ENCODE data around the gene ZNF584. TPM values are rescaled to one million over a fixed set of nuclear protein-coding genes. Genes with fewer than 3 reads are reported as not detected.

The ZNF584 gene
- total RNA-seq, 2 donors from 2014 or later, result 5.9 to 8.5 TPM

- Histone ChIP-seq H3K9me3 (no peaks in the 10 kb centered on the region), H3K36me3 (peaks cover 8% of the 10 kb centered on the region), H3K4me3 (no peak overlapping the region), H3K4me1 (peaks cover 8% of the 10 kb centered on the region), H3K9ac (ENCODE audit: low read depth in 2 of 2, low read length in 2 of 2) (no peak overlapping the region), H3K27me3 (peaks cover 23% of the 10 kb centered on the region), H3K27ac (no peak overlapping the region)
- TF ChIP-seq, protein P1, sequence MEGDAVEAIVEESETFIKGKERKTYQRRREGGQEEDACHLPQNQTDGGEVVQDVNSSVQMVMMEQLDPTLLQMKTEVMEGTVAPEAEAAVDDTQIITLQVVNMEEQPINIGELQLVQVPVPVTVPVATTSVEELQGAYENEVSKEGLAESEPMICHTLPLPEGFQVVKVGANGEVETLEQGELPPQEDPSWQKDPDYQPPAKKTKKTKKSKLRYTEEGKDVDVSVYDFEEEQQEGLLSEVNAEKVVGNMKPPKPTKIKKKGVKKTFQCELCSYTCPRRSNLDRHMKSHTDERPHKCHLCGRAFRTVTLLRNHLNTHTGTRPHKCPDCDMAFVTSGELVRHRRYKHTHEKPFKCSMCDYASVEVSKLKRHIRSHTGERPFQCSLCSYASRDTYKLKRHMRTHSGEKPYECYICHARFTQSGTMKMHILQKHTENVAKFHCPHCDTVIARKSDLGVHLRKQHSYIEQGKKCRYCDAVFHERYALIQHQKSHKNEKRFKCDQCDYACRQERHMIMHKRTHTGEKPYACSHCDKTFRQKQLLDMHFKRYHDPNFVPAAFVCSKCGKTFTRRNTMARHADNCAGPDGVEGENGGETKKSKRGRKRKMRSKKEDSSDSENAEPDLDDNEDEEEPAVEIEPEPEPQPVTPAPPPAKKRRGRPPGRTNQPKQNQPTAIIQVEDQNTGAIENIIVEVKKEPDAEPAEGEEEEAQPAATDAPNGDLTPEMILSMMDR (IDR thresholded peaks at IDR 0.05), result no peak
- no peak for DNase-seq
- intact Hi-C loops (cut with DNase I), result no loop called here
Measured at GRCh38 chr19:58396691-58397532, 11.5 kb upstream of the ZNF584 start.

DNA sequence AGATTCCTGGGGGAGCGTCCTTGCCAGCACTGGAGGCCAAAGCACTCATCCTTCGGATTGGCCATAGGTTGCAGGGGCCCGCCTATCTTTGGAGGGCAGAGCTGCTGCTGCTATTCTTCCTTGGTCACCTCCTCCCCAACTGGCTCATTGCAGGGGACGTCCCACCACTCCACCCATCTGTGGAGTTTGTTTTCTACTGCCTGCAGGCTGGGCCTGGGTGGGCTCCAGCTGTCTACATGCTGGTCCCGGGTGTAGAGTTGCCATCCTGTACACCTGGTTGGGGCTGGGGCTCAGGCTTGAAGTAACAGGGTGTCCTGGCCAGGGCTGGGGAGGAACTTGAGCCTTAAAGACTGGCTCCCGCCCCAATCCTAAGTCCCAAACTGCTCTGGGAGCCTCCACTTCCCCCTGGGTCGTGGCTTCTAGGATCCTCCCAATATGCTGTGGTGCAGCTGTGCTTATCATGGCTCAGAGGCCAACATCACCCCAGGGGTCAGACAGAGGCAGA lies 10.9 kb upstream of the ZNF584 start:
- intact Hi-C loops (cut with DNase I), result no loop called here
- peaks cover 6% of the 10 kb centered on the region for H3K36me3 ChIP-seq
- H3K9ac ChIP-seq (ENCODE audit: low read depth in 2 of 2, low read length in 2 of 2), result no peak overlapping the region
- no peak overlapping the region for H3K4me3 ChIP-seq
- H3K27me3 ChIP-seq, result peaks cover 23% of the 10 kb centered on the region
- peaks cover 8% of the 10 kb centered on the region for H3K4me1 ChIP-seq
- TF ChIP-seq, protein P1 (IDR thresholded peaks at IDR 0.05), result no peak
- no peaks in the 10 kb centered on the region for H3K9me3 ChIP-seq
- DNase-seq, result no peak
- no peak overlapping the region for H3K27ac ChIP-seq

GRCh38 chr19:58398087-58398486 lies 10.4 kb upstream of the ZNF584 start:
- Histone ChIP-seq H3K27me3 (peaks cover 23% of the 10 kb centered on the region), H3K9ac (ENCODE audit: low read depth in 2 of 2, low read length in 2 of 2) (no peak overlapping the region), H3K36me3 (peaks cover 6% of the 10 kb centered on the region), H3K4me1 (peaks cover 8% of the 10 kb centered on the region), H3K4me3 (no peak overlapping the region), H3K9me3 (no peaks in the 10 kb centered on the region), H3K27ac (no peak overlapping the region)
- TF ChIP-seq, protein P1 (IDR thresholded peaks at IDR 0.05), result no peak
- no peak for DNase-seq
- intact Hi-C loops (cut with DNase I), result no loop called here

GRCh38 chr19:58398545-58398944 lies 9.9 kb upstream of the ZNF584 start:
- TF ChIP-seq, protein P1 (IDR thresholded peaks at IDR 0.05), result no peak
- no peak for DNase-seq
- no peaks in the 10 kb centered on the region for H3K9me3 ChIP-seq
- H3K4me3 ChIP-seq, result no peak overlapping the region
- peaks cover 6% of the 10 kb centered on the region for H3K36me3 ChIP-seq
- no peak overlapping the region for H3K27ac ChIP-seq
- H3K27me3 ChIP-seq, result peaks cover 23% of the 10 kb centered on the region
- H3K4me1 ChIP-seq, result peaks cover 8% of the 10 kb centered on the region
- intact Hi-C loops (cut with DNase I), result no loop called here
- no peak overlapping the region for H3K9ac ChIP-seq (ENCODE audit: low read depth in 2 of 2, low read length in 2 of 2)

- H3K4me1 ChIP-seq, result peaks cover 8% of the 10 kb centered on the region
- no peak overlapping the region for H3K27ac ChIP-seq
- peaks cover 23% of the 10 kb centered on the region for H3K27me3 ChIP-seq
- TF ChIP-seq, protein P1 (IDR thresholded peaks at IDR 0.05), result no peak
- intact Hi-C loops (cut with DNase I), result no loop called here
- H3K9me3 ChIP-seq, result no peaks in the 10 kb centered on the region
- H3K9ac ChIP-seq (ENCODE audit: low read depth in 2 of 2, low read length in 2 of 2), result no peak overlapping the region
- no peak overlapping the region for H3K4me3 ChIP-seq
- DNase-seq, result no peak
- H3K36me3 ChIP-seq, result peaks cover 2% of the 10 kb centered on the region
Measured at GRCh38 chr19:58399903-58400302, 8.5 kb upstream of the ZNF584 start.

Measured in colonic mucosa (tissue), 4 donors.